Rectal smooth muscle tissue (tissue), 1 donor: ENCODE results near the gene IL1RL1.

Experiments
- H3K27ac ChIP-seq: one replicate; pipeline ENCODE4 v1.7.0; 2013; ENCODE audit warnings: low read depth, low read length, inconsistent platforms
- H3K27me3 ChIP-seq: one replicate; pipeline ENCODE4 v1.7.0; 2013; ENCODE audit warnings: low read length; ENCODE audit not compliant: control insufficient read depth, insufficient read depth
- H3K36me3 ChIP-seq: one replicate; pipeline ENCODE4 v1.7.0; 2013; ENCODE audit warnings: low read length; ENCODE audit not compliant: control insufficient read depth, insufficient read depth
- H3K4me1 ChIP-seq: one replicate; pipeline ENCODE4 v1.7.0; 2013; ENCODE audit warnings: low read length; ENCODE audit not compliant: control insufficient read depth, insufficient read depth
- H3K4me3 ChIP-seq: one replicate; pipeline ENCODE4 v1.7.0; 2013; ENCODE audit warnings: low read length
- H3K9ac ChIP-seq: one replicate; pipeline ENCODE4 v1.7.0; 2013; ENCODE audit warnings: low read length

IL1RL1 gene

DNA sequence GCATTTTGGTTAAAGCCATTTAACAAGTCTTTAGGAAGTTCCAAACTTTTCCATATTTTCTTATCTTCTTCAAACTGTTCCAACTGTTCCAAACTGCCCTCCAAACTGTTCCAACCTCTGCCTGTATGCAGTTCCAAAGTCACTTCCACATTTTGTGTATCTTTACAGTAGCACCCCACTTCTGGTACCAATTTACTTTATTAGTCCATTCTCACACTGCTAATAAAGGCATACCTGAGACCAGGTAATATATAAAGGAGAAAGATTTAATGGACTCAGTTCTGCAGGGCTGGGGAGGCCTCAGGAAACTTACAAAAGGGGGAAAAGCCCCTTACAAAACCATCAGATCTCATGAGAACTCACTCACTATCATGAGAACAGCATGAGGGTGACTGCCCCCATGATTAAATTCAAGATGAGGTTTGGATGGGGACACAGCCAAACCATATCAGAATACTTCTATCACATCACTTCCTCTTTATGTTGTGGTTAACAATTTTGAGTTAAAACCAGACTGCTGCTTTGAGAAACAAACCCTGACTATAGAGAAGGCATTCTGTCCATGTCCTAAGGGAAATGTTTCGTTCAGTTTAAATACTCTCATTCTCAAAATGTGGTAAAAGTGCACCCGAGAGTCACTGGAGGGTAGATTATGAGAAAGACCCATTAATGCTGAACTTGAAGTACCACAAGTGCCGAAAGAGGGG is 55.2 kb downstream of the IL1RL1 start:
- H3K4me1 ChIP-seq: no peaks in the 10 kb centered on the region
- H3K9ac ChIP-seq: no peak overlapping the region
- H3K27me3 ChIP-seq: no peaks in the 10 kb centered on the region
- no peak overlapping the region for H3K4me3 ChIP-seq
- no peak overlapping the region for H3K27ac ChIP-seq
- H3K36me3 ChIP-seq: no peaks in the 10 kb centered on the region

DNA sequence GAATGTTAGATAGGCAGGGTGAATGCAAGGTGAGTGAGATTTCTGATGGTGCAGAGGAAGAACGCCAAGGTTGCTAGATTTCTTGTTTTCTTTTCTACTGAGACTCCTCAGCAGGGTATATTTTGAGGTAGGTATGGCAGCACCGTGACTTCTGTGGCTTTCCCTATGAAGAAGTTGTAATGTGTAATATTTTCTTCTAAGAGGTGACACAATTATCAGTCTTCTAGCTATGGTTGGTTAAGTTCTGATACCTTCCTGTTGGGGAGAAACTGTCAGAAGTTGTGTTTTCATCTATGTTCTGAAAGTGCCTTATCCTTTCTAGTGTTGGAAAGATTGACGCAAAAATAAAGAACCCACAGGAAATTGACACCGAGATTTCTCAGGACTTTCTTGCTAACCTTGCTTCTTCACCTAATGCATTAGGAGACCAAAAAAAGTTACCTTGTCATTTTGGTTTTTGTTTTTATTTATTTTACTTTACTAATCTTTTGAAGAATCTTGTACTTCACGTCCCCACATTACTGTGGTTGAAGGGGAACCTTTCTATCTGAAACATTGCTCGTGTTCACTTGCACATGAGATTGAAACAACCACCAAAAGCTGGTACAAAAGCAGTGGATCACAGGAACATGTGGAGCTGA is 56.1 kb downstream of the IL1RL1 start:
- Histone ChIP-seq H3K27ac (no peak overlapping the region), H3K4me3 (no peak overlapping the region)

DNA sequence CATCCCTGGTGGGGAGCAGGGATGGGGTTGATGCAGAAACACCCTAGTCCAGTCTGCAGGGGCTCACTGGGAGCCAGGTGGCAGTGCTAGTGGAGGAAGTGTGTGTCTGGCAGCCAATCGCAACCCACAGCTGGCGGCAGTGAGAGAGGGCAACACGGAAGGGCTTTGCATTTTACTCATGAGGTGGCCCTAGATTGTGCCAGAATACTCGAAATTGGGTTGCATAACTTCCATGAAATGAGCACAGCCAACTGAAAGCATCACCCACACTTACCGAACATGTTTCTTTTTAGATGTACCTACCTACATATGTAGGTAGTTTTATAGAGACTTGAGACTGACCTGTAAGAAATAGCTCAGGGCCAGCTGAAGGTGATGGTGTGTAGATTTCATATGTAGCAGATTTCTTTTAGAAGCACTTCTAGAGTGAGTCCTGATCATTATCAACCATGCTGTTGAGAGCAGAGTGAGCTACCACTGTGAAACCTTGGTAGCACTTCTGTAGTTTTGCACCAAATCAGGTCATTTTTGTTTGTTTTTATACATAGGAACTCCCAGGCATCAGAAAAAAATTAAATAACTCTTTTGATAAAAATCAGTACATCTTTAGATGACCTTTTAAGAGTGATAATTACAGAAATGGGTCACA is 57.2 kb downstream of the IL1RL1 start:
- H3K36me3 ChIP-seq: no peaks in the 10 kb centered on the region
- no peaks in the 10 kb centered on the region for H3K27me3 ChIP-seq
- H3K9ac ChIP-seq: no peak overlapping the region
- H3K4me1 ChIP-seq: no peaks in the 10 kb centered on the region
- H3K4me3 ChIP-seq: no peak overlapping the region
- no peak overlapping the region for H3K27ac ChIP-seq

More for the DNA sequence above, 56.1 kb downstream of the IL1RL1 start:
- Histone ChIP-seq H3K36me3 (no peaks in the 10 kb centered on the region), H3K27me3 (no peaks in the 10 kb centered on the region), H3K4me1 (no peaks in the 10 kb centered on the region), H3K9ac (no peak overlapping the region)

DNA sequence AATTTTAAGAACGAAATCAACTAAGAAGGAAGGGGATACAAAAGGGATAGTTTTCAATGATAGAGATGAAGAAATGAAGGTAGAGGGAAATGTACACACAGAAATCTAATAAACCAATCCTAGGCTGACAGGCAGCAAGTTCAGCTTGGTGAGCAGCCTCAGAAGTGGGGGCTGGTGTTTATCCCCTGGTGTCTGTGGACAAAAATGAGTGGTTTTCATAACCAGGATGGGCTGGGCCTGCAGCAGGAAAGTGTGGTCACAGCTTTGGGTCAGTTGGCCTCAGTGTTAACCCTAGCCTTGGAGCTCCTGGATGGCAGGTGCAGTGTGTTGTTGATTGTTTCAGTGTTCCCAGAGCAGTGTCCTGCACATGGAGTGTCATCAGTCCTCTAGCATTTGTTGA is 58.5 kb downstream of the IL1RL1 start:
- Histone ChIP-seq H3K4me3 (no peak overlapping the region), H3K4me1 (no peaks in the 10 kb centered on the region), H3K27me3 (no peaks in the 10 kb centered on the region), H3K27ac (no peak overlapping the region), H3K9ac (no peak overlapping the region), H3K36me3 (no peaks in the 10 kb centered on the region)

DNA sequence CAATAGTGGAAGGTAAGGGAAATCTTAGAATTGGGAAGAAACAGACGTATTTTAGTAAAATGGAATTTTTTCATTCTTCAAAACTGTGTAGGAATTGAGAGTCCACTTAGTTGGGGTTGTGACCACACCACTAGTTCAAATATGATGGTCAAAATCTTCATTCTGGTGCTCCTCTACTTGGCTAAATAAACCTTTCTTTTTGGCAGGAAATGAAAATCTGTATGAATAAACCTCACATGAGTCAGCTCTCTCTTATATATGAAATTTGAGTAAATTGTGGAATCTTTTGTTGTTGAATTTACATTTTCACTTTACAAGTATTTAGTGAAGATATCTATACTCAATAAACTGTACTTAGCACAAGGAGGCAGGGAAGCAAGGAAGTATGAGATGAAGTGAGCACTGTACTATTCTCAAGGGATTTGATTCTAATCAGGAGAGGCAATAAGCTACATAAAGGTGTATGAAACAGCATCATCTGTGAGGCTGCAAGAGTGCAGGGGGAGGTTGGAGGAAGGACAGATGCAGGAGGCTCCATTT is 64.8 kb downstream of the IL1RL1 start:
- Histone ChIP-seq H3K36me3 (no peaks in the 10 kb centered on the region), H3K4me1 (no peaks in the 10 kb centered on the region)

DNA sequence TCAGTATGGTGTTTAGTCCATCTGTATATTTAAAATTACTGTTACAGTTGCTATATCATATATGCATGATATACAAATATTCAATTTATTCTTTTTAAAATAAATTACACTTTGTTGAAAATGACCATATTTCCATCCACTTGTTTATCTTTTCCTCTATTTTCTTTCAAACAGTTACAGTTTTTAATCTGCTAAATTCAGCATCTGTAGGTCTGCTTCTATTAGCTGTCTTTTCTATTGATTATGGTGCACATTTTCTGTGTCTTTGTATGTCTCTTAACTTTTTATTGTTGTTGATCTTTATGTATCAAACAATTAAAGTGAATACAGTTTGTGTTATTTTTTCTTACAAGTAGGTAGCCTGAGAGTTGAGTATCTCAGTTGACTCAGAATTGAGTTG is 72.4 kb downstream of the IL1RL1 start:
- H3K9ac ChIP-seq: no peak overlapping the region
- no peaks in the 10 kb centered on the region for H3K27me3 ChIP-seq
- no peak overlapping the region for H3K27ac ChIP-seq
- no peak overlapping the region for H3K4me3 ChIP-seq
- H3K36me3 ChIP-seq: no peaks in the 10 kb centered on the region
- no peaks in the 10 kb centered on the region for H3K4me1 ChIP-seq

More for the DNA sequence above, 64.8 kb downstream of the IL1RL1 start:
- Histone ChIP-seq H3K4me3 (no peak overlapping the region), H3K27ac (no peak overlapping the region), H3K27me3 (no peaks in the 10 kb centered on the region), H3K9ac (no peak overlapping the region)

DNA sequence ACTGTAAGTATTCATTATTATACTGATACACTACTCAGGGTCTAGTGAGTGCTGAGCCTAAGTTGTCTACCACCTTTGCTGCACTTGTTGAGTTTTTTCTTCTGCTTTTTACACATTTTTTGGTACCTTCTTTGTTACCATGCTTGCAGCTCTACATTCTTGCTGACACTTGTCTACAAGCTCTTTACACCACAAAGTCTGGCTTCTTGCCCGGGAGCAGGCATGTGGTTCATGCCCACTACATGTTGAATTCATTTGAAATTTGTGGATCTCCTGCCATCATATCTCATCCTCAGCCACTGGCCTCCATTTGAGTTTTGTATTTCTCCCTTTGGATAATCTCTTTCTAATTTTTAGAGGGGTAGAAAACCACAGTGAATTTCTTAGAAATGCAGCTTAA is 74.2 kb downstream of the IL1RL1 start:
- Histone ChIP-seq H3K27ac (no peak overlapping the region), H3K9ac (no peak overlapping the region), H3K4me3 (no peak overlapping the region), H3K4me1 (no peaks in the 10 kb centered on the region), H3K36me3 (no peaks in the 10 kb centered on the region), H3K27me3 (no peaks in the 10 kb centered on the region)

DNA sequence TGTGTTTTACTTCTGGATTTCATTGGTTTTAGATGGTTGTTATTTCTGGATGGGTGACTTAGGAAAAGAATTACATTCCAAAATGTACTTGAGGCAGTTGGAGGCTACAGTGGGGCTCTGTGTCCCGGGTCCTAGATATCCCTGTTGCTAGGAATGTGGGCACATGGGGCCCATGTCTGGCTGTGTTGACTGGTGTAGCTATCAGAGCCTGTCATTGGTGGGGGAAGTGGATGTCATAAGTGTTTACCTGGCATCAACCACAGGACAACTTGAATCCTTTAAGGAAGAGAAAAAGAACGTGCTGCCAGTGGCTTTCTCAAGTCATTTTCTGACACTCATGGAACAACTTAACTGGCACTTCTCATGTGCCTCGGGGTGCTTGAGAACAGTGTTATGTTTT is 74.6 kb downstream of the IL1RL1 start:
- H3K4me1 ChIP-seq: no peaks in the 10 kb centered on the region
- no peak overlapping the region for H3K4me3 ChIP-seq
- H3K27ac ChIP-seq: no peak overlapping the region
- no peak overlapping the region for H3K9ac ChIP-seq
- no peaks in the 10 kb centered on the region for H3K36me3 ChIP-seq
- no peaks in the 10 kb centered on the region for H3K27me3 ChIP-seq

DNA sequence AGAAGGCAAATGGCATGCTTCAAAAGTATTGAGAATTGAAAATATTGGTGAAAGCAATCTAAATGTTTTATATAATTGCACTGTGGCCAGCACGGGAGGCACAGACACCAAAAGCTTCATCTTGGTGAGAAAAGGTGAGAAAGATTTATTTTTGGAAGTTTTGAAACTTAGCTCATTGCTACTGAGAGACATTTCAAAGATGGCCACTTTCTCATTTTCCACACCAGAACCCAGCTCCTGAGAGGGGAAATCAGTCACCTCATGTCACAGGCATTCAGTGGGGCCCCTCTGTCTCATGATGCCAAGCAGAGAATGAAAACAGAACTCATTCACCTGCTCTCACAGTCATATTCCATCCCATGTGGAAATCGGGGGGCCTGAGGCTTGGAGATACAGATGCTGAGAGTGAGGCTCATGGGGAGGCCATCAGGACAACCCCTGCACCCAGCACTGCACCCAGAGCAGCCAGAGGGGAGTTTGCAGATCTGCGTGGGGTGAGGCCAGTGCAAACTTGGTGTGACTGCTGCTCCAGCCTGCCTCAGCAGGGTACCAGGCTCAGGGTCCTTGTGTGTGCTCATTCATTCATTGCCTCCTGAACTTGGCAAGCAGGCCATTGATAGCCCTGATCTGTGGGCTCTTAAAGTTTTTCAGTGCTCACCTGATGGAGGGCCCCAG is 75.6 kb downstream of the IL1RL1 start:
- Histone ChIP-seq H3K9ac (no peak overlapping the region), H3K27ac (no peak overlapping the region), H3K4me1 (no peaks in the 10 kb centered on the region), H3K36me3 (no peaks in the 10 kb centered on the region), H3K4me3 (no peak overlapping the region), H3K27me3 (no peaks in the 10 kb centered on the region)

DNA sequence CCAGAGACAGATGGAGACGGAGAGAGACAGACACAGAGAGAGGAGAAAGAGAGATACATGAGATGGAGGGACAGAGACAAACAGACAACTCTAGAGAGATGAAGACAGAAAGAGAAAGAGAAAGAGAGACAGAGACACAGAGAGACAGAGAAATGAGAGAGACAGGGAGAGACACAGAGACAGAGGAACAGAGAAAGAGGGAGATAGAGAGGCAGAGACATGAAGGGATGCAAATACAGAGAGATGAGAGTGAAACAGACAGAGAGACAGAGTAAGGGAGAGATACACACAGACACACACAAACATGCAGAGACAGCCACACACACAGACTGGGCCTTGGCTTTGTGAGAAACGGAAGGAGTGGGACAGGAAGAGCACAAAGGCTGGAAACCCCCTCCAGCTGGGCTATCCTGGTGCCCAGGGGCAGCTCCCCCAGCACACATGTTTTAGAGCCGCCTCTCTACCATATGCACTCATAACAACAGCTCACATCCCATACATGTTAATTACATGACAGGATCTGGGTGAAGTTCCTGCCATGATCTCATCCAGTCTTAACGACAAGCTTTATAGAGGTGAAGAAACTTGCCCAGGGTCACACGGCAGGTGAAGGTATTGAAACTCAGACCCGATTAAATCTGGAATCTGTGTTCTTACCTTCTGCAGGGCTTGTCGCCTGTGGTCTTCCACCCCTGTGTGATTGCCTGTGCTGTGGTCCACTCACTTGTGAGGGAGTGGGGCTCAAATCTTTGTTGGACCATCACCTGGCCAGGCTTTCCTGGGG is 76.6 kb downstream of the IL1RL1 start:
- Histone ChIP-seq H3K9ac (no peak overlapping the region), H3K27ac (no peak overlapping the region), H3K27me3 (no peaks in the 10 kb centered on the region), H3K4me1 (no peaks in the 10 kb centered on the region), H3K36me3 (no peaks in the 10 kb centered on the region), H3K4me3 (no peak overlapping the region)

DNA sequence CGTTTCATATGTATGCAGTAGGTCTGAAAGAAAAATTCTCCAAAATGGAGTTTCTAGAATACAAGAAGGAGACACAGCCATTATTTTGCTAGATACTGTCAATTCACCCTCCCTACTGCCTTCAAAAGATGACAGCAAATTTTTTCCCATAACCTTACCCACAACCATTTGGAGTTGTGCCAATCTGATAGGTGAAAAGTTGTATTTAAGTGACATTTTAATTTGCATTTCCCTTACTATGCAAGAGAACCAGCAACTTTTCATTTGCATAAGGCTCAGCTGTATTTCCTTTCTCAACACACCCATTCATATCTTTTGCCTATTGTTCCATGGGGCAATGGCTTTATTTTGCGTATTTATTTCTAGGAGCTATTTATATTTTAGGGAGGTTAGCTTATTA is 80.2 kb downstream of the IL1RL1 start:
- Histone ChIP-seq H3K27me3 (no peaks in the 10 kb centered on the region), H3K9ac (no peak overlapping the region), H3K27ac (no peak overlapping the region), H3K4me3 (no peak overlapping the region), H3K36me3 (no peaks in the 10 kb centered on the region), H3K4me1 (no peaks in the 10 kb centered on the region)

DNA sequence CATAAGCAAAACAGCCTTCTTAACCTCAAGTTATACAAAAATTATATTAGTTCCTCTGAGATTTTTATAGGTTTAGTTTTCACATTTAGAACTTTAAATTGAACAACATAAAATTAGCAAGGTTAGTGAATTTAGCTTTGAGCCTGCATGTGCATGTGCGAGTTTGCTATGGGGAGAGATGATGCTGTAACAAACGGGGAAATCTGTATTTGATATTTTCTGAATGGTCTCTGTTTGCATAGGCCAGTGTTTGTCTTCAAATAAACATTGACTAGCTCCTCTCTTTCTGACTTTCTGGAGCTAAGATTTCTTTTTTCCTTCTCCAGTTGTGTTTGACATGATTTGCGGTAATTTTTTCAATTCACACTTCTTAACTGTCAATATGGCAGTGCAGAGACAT is 80.7 kb downstream of the IL1RL1 start:
- no peak overlapping the region for H3K9ac ChIP-seq
- no peak overlapping the region for H3K27ac ChIP-seq
- no peaks in the 10 kb centered on the region for H3K27me3 ChIP-seq
- no peaks in the 10 kb centered on the region for H3K4me1 ChIP-seq
- no peak overlapping the region for H3K4me3 ChIP-seq
- H3K36me3 ChIP-seq: no peaks in the 10 kb centered on the region
